NCI-H1694 treated with DMSO at 0.1 percent for 48 hours (cell line): ENCODE data around the gene FSTL3.
"Not testable (repeated sequence)": the region's sequence is repeated elsewhere in the genome, so short reads cannot be mapped to it uniquely, and the experiment has no call there.

Experiments used
- DNase-seq: peaks from one replicate; lab custom pipeline; 2025; lab: John Stamatoyannopoulos, UW

The FSTL3 gene

DNA sequence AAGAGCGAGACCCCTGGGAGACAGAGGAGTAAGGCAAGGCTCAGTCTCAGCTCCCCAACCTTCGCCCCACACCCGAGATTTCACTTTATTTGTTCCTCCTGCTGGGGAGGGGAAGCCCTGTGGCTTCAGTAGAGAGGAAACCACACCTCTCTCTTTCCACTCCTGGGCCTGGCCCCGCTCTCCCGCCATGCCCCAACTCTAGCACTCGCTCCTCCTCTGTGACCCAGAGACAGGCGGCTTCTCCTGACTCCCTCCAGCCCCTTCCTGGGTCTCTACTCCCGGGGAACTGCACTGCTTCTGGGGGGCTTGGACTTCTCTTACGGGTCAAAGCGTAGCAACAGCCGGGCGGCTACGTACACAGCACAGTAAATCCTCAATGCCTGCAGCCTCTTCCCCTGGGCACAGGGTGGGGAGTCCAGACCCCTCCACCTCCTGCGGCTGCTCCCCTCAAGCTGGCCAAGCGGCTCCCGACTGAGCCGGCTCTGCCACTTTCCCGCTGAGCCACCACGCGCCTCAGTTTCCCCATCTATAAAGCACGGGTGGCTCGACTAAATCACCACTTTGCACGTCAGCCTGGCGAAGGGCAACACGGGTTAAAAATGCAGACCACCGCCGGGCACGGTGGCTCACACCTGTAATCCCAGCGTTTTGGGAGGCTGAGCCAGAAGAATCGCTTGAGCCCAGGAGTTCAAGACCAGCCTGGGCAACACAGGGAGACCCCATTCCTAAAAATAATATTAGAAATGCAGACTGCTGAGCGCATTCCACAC is 14.6 kb upstream of the FSTL3 start:
- DNase-seq = no peak

DNA sequence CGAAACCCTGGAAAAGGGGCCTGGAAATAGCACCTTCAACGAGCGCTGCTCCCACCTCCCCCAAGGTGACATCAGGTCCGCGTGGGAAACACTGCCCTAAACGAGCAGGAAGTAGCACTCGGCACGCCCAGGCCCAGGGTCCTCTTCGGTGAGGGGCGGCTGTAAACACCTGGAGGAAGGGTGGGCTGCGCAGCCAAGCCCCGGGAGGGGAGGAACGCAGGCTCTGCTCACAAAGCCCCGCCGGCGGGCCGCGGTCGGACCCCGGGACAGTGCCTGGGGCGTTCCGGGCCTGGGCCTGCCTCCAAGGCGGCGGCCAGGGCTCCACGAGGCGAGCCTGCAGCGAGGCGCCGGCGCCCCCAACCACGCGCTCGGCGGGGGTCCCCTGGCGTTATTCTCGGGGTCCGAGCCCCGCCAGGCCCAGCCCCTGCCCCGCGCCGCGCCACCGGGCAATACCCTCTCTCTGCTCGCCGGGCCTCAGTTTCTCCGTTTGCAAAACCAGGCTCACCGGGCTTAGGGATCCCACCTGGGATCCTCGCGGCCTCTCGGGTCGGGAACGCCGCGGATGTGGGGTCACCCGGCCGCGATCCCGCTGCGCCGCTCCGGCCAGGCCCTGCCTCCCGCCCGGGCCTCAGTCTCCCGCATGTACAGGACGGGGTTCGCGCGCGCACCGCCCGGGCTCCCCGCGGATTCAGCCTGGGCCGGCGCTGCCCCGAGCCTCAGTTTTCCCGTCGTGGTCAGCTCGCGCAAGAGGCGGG is 13.8 kb upstream of the FSTL3 start:
- DNase-seq = no peak

DNA sequence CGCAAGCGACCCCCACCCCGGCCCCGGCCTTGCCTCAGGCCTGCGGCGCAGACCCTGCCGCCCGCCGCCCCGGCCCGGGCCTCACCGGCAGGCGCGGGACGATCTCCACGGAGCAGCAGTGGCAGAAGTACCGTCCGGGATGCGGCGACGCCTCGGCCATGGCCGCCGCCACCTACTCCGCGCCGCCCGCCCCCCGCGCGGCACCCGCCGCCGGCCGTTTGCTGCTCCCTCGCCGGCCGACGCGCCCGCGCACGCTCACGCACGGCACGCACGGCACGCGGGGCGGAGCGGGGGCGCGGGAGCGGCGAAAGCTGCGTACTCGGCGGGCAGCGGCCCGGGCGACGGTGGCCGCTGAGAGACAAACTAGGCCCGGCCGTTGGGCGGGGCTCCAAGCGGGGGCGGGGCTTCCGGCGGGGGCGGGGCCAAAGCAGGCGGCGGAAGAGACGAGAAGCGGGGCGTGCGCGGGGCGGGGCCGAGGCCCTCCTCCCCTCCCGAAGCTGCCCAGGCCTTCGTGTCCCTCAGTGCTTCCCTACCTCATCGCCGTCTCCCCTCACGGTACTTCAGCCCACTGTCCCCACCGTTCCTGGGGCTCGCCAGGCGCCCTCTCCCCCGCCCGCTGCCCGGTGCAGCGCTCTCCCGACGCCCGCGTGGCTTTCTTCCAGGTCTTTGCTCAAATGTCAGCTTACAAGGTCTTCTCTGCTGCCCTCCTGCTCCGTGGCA is 13.1 kb upstream of the FSTL3 start, which contains the start of gene RNF126:
RNF126 (minus strand) TSS at position 253 of the 720 bp plus-strand sequence; CDS start at position 160, 93 bp downstream.
- DNase-seq = peak; percentile 60

DNA sequence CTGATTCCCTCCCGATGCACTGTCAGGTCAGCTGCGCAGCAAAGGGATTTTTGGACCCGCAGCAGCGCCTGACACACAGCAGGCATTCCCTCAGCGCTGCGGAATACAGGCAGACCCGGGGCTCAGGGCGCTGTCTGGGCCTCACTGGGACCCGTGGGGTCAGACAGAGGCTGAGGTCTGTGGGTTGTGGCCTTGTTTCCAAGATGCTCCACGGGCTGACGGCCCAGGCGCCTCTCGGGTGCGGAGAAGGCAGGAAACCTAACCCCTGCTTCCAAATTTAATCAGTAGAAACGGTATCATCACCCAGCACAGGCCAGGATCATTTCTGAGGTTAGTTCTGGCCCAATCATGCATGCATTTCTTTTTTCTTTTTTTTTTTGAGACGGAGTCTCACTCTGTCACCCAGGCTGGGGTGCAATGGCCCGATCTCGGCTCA is 12.5 kb upstream of the FSTL3 start:
- DNase-seq = no peak

DNA sequence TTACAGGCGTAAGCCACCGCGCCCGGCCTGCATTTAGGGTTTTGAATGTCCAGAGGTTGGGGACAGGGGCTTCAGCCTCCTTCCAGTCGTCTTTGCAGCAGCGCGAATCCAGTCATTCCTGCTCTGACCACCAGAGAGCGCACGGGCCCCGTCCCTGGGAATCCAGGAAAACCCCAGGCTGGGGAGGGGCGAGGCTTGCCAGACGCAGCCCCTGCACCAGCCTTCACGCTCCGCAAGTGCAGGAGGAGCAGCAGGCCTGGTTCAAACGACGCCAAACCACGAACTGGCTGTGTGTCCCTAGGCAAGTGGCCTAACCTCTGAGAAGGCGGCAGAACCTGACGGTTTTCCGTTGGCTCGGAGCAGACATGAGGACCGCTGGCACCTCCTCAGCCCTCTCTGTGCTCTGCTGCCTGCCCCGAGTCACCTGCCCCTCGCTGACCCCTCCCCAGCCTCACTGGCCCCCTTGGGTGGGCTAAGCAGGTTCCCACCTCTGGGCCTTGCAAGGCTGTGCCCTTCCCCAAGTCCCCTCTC is 11.2 kb upstream of the FSTL3 start:
- peak; percentile 57 for DNase-seq

DNA sequence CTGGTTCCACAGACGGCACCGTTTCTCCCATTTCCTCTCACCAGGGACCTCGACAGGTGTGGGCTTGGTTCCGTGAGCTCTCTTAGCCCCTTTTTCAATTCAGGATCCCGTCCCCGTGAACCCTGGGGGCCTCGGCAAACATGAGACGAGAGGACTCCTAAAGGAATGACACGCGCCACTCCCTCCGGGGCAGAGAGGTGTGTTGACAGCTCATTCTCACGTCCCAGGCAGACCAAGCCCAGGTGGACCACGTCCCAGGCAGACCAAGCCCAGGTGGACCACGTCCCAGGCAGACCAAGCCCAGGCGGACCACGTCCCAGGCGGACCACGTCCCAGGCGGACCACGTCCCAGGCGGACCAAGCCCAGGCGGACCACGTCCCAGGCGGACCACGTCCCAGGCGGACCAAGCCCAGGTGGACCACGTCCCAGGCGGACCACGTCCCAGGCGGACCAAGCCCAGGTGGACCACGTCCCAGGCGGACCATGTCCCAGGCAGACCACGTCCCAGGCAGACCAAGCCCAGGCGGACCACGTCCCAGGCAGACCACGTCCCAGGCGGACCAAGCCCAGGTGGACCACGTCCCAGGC is 9.1 kb upstream of the FSTL3 start:
- DNase-seq = not testable (repeated sequence)

DNA sequence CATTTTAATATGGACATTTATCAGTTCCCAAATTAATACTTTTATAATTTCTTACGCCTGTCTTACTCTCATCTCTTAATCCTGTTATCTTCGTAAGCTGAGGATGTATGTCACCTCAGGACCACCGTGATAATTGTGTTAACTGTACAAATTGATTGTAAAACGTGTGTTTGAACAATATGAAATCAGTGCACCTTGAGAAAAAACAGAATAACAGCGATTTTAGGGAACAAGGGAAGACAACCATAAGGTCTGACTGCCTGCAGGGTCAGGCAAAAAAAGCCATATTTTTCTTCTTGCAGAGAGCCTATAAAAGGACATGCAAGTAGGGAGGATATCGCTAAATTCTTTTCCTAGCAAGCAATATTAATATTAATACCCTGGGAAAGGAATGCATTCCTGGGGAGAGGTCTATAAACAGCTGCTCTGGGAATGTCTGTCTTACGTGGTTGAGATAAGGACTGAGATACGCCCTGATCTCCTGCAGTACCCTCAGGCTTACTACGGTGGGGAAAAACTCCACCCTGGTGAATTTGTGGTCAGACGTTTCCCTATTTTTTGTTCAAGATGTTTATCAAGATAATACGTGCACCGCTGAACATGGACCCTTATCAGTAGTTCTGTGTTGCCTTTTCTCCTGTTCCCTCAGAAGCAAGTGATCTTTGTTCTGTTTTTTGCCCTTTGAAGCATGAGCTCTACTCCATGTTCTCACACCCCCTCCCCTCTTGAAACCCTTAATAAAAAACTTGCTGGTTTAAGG is 7.3 kb upstream of the FSTL3 start:
- not testable (repeated sequence) for DNase-seq

DNA sequence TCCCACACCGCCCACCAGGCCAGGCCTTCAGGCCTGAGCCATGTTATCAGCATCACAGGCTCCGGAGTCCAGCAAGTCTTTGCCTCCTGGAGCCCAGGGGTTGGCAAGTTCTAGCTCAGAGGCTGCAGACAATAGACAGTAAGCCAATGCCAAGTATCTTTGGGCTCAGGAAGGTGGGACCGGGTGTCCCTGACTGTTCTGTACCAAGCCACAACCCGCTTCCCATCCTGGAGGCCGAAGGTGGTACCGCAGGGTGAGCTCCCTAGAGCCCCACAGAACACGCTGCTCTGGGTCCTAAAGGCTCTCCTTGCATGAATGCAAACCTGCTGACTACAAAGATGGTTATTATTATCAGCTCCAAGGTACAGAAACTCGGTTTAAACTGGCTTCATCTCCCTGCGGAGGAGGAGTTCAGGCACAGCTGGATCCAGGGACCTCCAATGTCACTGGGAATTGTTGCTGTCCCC is 5.5 kb upstream of the FSTL3 start:
- no peak for DNase-seq

DNA sequence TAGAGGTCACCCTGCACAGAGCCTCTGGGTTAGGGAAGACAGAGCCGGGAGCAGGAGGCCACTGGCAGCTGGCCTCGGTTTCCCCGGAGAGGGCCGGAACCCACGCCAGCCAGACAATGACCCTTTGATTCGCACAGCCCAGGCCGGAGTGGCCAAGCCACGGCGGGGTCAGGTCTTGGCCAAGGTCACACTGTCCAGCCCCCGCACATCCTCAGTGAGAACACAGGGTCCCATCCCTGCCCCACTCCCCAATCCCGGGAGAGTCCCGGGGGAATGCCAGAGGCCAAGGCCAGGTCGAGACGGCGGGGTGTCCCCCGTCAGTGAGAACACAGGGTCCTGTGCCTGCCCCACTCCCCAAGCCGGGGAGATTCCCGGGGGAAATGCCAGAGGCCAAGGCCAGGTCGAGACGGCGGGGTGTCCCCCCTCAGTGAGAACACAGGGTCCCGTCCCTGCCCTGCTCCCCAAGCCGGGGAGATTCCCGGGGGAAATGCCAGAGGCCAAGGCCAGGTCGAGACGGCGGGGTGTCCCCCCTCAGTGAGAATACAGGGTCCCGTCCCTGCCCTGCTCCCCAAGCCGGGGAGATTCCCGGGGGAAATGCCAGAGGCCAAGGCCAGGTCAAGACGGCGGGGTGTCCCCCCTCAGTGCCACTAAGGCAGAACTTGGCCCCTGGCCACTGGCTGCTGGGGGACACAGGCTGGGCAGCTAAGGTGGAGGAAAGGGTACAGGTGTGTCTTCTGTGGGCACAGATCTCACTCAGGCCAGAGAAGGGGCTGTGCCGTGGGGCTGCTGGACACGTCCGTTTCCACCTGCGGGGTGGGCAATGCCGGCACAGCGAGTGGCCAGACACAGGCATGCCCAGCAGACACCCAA is 1.7 kb upstream of the FSTL3 start:
- no peak for DNase-seq

DNA sequence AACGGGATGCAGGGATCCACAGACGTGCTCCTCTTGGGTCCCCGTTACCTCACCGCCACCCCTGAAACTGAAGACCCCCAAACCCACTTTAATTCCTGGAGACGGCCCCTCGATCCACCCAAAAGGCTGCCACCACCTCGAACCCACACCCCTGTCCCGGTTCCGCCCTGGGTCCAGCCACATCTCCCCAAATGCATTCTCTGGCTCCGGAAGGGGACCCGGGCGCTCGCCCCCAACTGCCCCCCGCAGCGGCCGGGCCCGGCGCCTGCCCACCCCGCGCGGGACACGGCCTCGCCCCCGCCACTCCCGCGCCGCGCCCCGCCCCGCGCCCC is 219 bp upstream of the FSTL3 start:
- DNase-seq = no peak

DNA sequence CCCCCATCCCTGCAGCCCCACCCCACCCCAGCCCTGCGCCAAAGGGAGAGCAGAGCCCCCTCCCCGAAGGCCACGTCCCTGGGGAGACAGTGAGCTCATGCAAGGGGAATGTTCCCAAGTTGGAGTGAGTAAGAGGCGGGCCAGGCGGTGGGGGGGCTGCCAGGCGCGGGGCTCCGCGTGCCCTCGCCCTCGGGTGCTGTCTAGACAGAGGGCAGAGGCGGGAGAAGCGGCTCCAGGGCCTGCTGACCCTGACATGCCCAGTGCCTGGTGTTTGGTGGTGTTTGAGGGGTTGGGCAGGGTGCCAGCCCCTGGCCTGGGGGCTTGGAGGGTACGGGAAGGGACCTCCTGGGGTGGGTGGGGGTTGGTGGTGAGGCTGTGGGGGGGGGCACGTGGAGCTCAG is 1.0 kb downstream of the FSTL3 start:
- DNase-seq = no peak

DNA sequence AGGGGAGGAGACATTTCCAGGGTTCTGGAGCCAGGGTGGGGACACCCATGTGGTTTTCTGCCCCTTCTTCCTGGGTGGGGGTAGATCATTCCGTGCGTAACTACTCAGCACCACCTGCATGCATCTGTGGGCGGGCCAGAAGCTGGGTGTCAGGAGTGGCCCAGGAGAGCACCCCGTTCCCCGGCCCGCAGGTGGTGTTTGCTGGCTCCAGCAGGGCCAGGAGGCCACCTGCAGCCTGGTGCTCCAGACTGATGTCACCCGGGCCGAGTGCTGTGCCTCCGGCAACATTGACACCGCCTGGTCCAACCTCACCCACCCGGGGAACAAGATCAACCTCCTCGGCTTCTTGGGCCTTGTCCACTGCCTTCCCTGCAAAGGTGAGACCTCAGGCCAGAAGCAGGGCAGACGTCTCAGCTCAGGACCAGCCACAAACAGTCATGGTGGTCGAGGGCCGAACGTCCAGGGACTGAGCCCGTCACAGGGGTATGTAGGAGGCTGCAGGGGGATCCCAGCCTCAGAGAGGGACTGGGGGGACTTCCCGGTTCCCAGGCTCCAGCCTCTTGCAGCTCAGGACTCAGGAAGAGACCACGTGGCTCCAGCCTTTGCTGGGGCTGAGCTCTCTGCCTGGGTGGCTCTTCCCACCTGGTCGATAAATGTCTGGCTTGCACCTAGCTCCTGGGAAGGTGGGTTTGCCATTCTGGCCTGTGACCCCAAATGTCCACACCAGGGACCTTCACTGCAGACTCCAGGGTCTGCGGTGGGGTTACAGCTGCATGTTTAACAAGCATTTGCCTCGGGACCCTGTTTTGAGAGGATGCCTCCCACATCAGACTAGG is 1.6 kb downstream of the FSTL3 start:
- DNase-seq = no peak

DNA sequence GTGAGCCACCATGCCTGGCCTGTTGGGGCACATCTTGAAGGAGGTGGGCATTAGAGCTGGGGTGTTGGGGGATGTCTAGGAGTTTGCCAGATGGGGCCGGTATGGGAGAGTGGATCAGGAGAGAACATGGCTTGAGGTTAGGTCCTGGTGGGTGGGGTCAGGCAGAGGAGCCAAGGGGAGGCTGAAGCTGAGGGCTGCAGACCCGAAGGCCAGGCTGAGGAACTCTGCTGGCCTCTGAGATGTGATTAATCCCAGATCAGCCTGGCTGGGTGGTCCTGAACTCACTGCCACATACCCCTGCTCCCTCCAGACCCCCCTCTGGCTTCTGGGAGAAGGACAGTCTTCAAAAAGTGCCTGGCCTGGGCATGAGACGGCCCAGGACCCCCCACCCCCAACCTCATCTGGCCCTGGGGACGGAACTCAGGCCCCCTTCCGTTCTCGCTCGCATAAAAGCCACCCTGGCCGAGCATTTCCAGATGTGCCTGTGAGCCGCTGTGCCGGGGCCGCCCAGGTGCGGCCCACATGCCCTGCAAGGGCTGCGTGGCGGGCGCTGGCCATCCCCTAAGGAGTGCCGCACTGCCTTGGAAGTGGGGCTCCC is 2.7 kb downstream of the FSTL3 start:
- no peak for DNase-seq

DNA sequence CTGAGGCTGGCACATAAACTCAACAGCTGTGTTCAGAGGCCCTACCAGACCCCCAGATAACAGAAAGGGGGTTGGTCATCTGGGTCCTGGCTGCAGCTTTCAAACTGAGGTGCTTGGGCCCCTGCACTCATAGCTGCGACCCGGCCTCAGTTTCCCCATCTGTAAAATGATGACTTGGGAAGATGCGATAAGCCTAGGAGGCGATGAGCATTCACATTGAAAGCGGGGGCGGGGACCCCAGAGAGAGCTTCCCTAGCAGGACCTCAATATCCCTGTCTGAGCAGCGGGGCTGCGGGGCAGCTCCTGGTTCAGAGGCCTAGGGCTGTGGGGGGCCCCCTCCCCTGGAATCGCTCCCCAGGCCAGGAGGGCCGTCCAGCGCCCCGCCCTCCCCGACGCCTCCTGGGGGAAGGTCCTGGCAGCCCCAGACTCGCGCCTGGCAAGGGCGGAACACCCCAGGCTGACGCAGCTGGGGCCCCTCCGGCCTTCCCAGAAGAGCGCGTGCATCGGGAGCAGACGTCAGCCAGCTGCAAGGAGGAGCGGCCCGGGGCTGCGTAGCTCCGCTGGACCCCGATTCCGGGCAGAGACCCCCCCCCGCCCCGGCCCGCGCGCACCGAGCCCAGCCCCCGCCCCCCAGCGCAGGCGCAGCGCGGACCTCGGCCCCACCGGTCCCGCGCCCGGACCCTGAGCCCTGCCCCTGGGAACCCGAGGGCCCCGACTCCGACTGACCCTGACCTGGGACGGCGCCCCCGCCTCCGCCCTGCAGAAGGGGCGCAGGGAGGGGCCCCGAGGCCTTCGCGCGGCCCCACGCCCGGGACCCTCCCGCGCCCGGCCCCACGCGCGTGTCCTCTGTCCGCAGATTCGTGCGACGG is 3.5 kb downstream of the FSTL3 start:
- DNase-seq = no peak

DNA sequence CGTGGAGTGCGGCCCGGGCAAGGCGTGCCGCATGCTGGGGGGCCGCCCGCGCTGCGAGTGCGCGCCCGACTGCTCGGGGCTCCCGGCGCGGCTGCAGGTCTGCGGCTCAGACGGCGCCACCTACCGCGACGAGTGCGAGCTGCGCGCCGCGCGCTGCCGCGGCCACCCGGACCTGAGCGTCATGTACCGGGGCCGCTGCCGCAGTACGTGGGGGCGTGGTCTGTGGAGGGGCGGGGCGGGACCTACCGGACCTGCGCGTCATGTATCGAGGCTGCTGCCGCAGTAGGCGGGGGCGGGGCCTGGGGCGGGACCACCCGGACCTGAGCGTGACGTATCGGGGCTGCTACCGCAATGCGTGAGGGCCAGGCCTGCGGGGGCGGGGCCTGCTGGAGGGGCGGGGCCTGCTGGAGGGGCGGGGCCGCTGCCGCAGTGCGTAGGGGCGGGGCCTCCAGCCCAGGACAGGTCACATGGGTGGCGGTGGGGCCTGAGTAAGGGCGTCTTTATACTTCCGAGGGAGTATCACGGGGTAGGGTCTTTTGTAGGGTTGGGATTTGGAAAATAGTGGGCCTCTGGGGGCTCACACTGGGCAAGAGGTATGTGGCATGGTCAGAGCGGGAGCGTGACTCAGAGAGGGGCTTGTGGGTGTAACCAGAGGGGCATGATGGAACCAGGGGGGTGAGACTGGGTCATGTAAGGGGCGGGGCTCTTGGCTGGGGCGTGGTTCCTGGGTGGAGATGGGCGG is 4.3 kb downstream of the FSTL3 start:
- DNase-seq = peak; percentile 90

DNA sequence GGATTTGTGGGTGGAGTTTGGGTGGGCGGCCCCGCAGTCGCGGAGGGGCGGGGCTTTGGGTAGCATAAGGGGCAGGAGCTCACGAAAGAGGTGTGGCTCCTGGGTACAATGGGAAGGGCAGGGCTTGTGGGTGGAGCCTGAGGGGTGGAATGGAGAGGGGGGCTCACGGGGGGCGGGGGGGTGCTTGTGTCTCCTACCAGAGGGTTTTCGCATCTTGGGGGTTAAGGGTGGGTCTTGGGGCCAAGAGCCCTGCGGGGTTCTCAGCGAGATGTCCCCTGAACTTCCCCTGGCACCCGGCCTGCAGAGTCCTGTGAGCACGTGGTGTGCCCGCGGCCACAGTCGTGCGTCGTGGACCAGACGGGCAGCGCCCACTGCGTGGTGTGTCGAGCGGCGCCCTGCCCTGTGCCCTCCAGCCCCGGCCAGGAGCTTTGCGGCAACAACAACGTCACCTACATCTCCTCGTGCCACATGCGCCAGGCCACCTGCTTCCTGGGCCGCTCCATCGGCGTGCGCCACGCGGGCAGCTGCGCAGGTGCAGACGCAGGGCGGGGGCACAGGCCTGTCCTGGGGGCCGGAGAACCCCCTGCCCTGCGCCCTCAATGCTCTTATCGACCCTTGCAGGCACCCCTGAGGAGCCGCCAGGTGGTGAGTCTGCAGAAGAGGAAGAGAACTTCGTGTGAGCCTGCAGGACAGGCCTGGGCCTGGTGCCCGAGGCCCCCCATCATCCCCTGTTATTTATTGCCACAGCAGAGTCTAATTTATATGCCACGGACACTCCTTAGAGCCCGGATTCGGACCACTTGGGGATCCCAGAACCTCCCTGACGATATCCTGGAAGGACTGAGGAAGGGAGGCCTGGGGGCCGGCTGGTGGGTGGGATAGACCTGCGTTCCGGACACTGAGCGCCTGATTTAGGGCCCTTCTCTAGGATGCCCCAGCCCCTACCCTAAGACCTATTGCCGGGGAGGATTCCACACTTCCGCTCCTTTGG is 5.1 kb downstream of the FSTL3 start:
- no peak for DNase-seq
